HepG2 (cell line): ENCODE data around the gene U2AF2. TPM values are rescaled to one million over a fixed set of nuclear protein-coding genes. Genes with fewer than 3 reads are reported as not detected.

ENCODE experiments used
- ARNT2 ChIP-seq: sonication (generic); formaldehyde crosslinking; IDR thresholded peaks from 2 replicates; pipeline ENCODE4 v1.8.0; 2022; ENCODE audit warnings: mild to moderate bottlenecking, low read depth, missing genetic modification reagents, moderate library complexity
- GPBP1L1 ChIP-seq: sonication (generic); formaldehyde crosslinking; IDR thresholded peaks from 2 replicates; pipeline ENCODE4 v1.5.0; 2020; ENCODE audit warnings: mild to moderate bottlenecking, missing genetic modification reagents
- KDM5A ChIP-seq: fragments of 200-600 bp; sonication (generic); IDR thresholded peaks from 2 replicates; pipeline ENCODE4 v1.7.0; 2018; ENCODE audit warnings: antibody characterized with exemption, mild to moderate bottlenecking, low read length, borderline replicate concordance
- NR0B2 ChIP-seq: sonication (generic); formaldehyde crosslinking; IDR thresholded peaks from 2 replicates; pipeline ENCODE4 v1.4.0; 2020; ENCODE audit warnings: mild to moderate bottlenecking, missing genetic modification reagents
- POLR2AphosphoS2 ChIP-seq: IDR thresholded peaks from 2 replicates; pipeline ENCODE4 v1.6.1; 2011; ENCODE audit warnings: low read depth, low read length, improper control_type of control experiment
- RELA ChIP-seq: sonication (generic); formaldehyde crosslinking; IDR thresholded peaks from 2 replicates; pipeline ENCODE4 v1.4.0; 2020; ENCODE audit warnings: missing genetic modification reagents
- REST ChIP-seq, 2 experiments: IDR thresholded peaks; 2 replicates each; pipeline ENCODE4 v1.6.1; 2011 to 2012; ENCODE audit warnings: low read length in 2 of 2, borderline replicate concordance in 1 of 2, low read depth in 1 of 2, mild to moderate bottlenecking in 1 of 2, moderate library complexity in 1 of 2
- SOX6 ChIP-seq, 2 experiments: fragments of 450-650 bp in 1 of 2; sonication (generic) in 1 of 2; formaldehyde crosslinking in 1 of 2; IDR thresholded peaks; 2 replicates each; pipeline versions ENCODE4 v1.4.0 to v1.6.1; 2017 to 2020; ENCODE audit warnings: antibody characterized with exemption in 1 of 2, mild to moderate bottlenecking in 1 of 2, missing genetic modification reagents in 1 of 2
- TOPORS ChIP-seq: sonication (generic); formaldehyde crosslinking; IDR thresholded peaks from 2 replicates; pipeline ENCODE4 v1.8.0; 2023; ENCODE audit warnings: mild to moderate bottlenecking, missing genetic modification reagents
- ZNF281 ChIP-seq: sonication (generic); formaldehyde crosslinking; IDR thresholded peaks from 2 replicates; pipeline ENCODE4 v1.4.0; 2020; ENCODE audit warnings: missing genetic modification reagents, borderline replicate concordance
- ZNF646 ChIP-seq: sonication (generic); formaldehyde crosslinking; IDR thresholded peaks from 2 replicates; pipeline ENCODE4 v1.9.0; 2021; ENCODE audit warnings: mild to moderate bottlenecking, missing genetic modification reagents
- polyA plus RNA-seq, 8 experiments: library from polyadenylated mRNA; depleted of rRNA in 3 of 8; stranded (reverse) in 7 of 8; unstranded in 1 of 8; fragments of >200 nt; fragmentation: Illumina TruSeq in 4 of 8; extraction: Trizol in 4 of 8; gene quantifications; 2 replicates each; pipeline versions ENCODE4 v1.2.1 to v1.2.3, GENCODE V29; 2011 to 2016; ENCODE audit warnings: low read depth in 4 of 8, missing spikeins in 1 of 8, mixed read lengths in 1 of 8; ENCODE audit not compliant: insufficient read depth in 1 of 8
- total RNA-seq, 5 experiments: library from RNA; depleted of rRNA; stranded (reverse); fragments of >200 nt; fragmentation: Illumina TruSeq; extraction: Trizol; gene quantifications; 2 replicates each; pipeline ENCODE4 v1.2.3, GENCODE V29; 2016; ENCODE audit warnings: low read depth in 1 of 5

U2AF2 gene
- total and polyA plus RNA-seq, 2 of the 13 experiments (the other 11 are each of a cell fraction or from before 2014, with no cell fraction given): 84.3 to 124 TPM

GRCh38 chr19:55643003-55643886 lies 11.6 kb upstream of the U2AF2 start, which contains the start of gene ZNF581 (continued):
- TF ChIP-seq ZNF281 (peak; percentile 74), ARNT2 (no peak), KDM5A (peak; percentile 99), ZNF646 (no peak), POLR2AphosphoS2 (no peak; the same call in 1 of the 2 replicates), REST (IDR thresholded peaks at IDR 0.05; ENCODE audit: borderline replicate concordance in 1 of 2, low read depth in 1 of 2, low read length in 2 of 2) (peak in 1 of 2 experiments; percentile 36; a peak in 1 of 4 replicates), TOPORS (CRISPR knock-in tag) (no peak), NR0B2 (CRISPR knock-in tag) (no peak; the same call in 1 of the 2 replicates), SOX6 (IDR thresholded peaks at IDR 0.05) (no peak), SOX6 (CRISPR knock-in tag; IDR thresholded peaks at IDR 0.05) (peak; percentile 56; the same call in 1 of the 2 replicates), GPBP1L1 (CRISPR knock-in tag) (no peak), RELA (CRISPR knock-in tag) (no peak)
